Measurements from ENCODE around the gene HOXD11. TPM values are rescaled to one million over a fixed set of nuclear protein-coding genes. Genes with fewer than 3 reads are reported as not detected.
A peak's percentile ranks its signal among the peaks of the same experiment; 100 is the strongest.

Gene HOXD11
- total RNA-seq, 1 experiment from 2014 or later: 107 TPM

DNA sequence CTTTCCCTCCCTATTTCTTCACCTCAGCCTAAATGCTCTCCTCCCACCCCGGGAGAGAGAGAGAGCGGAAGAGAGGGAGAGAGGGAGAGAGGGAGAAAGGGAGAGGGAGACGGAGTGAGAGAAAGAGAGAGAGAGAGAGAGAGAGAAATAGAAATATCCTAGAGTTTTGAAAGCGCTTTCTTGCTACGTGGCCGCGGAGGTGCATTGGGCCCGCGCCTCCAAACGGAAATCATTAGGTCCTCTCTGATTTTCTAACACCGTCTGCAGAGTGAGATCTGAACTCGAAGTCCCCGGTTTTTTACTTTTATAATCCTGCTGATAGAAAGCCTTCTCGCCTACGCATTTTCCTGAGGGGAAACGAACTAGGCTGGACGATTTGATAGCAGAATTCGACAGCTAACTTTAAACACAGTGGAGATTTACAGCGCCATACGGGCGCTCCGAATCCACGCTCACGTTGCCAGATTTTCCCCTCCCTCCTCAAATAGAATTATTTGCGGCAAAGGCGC lies 22.4 kb upstream of the HOXD11 start:
- Histone ChIP-seq H3K4me3 (ENCODE audit: low read depth, low read length, poor library complexity, severe bottlenecking) (peak overlapping the region; percentile 45), H3K27ac (ENCODE audit: low read depth, low read length, poor library complexity, severe bottlenecking) (no peak overlapping the region), H3K27me3 (replicated peaks; ENCODE audit: insufficient read depth, low read depth, low read length, poor library complexity) (peaks cover 57% of the 10 kb centered on the region), H3K4me1 (ENCODE audit: insufficient read depth, low read length, poor library complexity, severe bottlenecking) (peaks cover 28% of the 10 kb centered on the region), H3K36me3 (ENCODE audit: insufficient read depth, low read length, poor library complexity, severe bottlenecking) (no peaks in the 10 kb centered on the region), H3K9me3 (ENCODE audit: low read depth, low read length, poor library complexity, severe bottlenecking) (no peaks in the 10 kb centered on the region)
- ChIA-PET CTCF (interaction anchor here (1.0 to 1.9 kb wide), 3 partner anchors 13 to 717 kb away, joined by 4 to 9 read pairs (median 5); no protein-coding TSS in a partner anchor), POLR2A (ENCODE audit: low non-redundant PET) (no interaction called here)
- DNase-seq (ENCODE audit: low spot score): peak; percentile 58
- BruUV-seq (replicated peaks): no TSS peak
- TF ChIP-seq, protein P1, sequence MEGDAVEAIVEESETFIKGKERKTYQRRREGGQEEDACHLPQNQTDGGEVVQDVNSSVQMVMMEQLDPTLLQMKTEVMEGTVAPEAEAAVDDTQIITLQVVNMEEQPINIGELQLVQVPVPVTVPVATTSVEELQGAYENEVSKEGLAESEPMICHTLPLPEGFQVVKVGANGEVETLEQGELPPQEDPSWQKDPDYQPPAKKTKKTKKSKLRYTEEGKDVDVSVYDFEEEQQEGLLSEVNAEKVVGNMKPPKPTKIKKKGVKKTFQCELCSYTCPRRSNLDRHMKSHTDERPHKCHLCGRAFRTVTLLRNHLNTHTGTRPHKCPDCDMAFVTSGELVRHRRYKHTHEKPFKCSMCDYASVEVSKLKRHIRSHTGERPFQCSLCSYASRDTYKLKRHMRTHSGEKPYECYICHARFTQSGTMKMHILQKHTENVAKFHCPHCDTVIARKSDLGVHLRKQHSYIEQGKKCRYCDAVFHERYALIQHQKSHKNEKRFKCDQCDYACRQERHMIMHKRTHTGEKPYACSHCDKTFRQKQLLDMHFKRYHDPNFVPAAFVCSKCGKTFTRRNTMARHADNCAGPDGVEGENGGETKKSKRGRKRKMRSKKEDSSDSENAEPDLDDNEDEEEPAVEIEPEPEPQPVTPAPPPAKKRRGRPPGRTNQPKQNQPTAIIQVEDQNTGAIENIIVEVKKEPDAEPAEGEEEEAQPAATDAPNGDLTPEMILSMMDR (conservative IDR thresholded peaks at IDR 0.05; ENCODE audit: low read depth, low read length): no peak
- TF ChIP-seq EZH2 (IDR thresholded peaks at IDR 0.05; ENCODE audit: borderline replicate concordance, low read depth, low read length, poor library complexity, severe bottlenecking): no peak
- intact Hi-C loops (cut with micrococcal nuclease; ENCODE audit: unreplicated experiment): loop anchor here (2.0 to 5.0 kb wide), 6 partner anchors 82 to 972 kb away; partner anchors contain the start of gene LNPK

DNA sequence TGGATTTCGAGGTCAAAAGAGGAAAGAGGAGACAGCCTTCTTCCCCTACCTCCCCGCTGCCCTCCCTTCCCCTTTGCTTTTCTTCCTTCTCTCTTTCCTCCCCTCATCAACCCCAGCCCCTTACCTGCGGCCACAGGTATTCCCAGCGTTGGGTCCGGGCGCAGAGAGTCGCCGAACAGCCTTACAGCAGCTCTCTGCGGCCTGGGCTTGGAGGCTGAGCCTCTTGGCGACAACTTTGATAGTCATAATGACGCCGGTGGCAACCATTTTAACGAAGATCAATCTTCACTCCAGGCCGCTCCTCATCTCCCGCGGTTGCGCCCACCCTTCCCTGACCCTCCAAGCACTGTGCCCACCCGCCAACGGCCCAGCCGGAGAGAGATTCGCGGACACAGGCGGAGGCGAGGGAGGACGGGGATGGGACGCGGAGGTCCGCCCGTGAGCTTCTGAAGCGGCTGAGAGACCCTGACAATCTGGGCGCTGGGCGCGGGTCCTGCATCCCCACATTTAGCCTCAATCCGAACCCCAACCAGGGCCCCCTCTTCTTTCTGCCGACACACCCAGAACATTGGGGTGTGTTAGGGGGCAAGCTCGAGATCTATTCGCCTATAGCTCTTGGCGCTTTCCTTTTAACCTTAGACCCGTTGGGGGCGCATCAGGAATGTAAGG lies 21.8 kb upstream of the HOXD11 start:
- Histone ChIP-seq H3K4me3 (ENCODE audit: low read depth, low read length, poor library complexity, severe bottlenecking) (peak overlapping the region; percentile 45), H3K27ac (ENCODE audit: low read depth, low read length, poor library complexity, severe bottlenecking) (no peak overlapping the region), H3K27me3 (replicated peaks; ENCODE audit: insufficient read depth, low read depth, low read length, poor library complexity) (peaks cover 56% of the 10 kb centered on the region), H3K9me3 (ENCODE audit: low read depth, low read length, poor library complexity, severe bottlenecking) (no peaks in the 10 kb centered on the region), H3K4me1 (ENCODE audit: insufficient read depth, low read length, poor library complexity, severe bottlenecking) (peaks cover 27% of the 10 kb centered on the region), H3K36me3 (ENCODE audit: insufficient read depth, low read length, poor library complexity, severe bottlenecking) (no peaks in the 10 kb centered on the region)
- POLR2A ChIA-PET (ENCODE audit: low non-redundant PET): no interaction called here
- TF ChIP-seq, protein P1 (conservative IDR thresholded peaks at IDR 0.05; ENCODE audit: low read depth, low read length): no peak
- no peak for TF ChIP-seq EZH2 (IDR thresholded peaks at IDR 0.05; ENCODE audit: borderline replicate concordance, low read depth, low read length, poor library complexity, severe bottlenecking)
- CTCF ChIA-PET: interaction anchor here (1.0 to 1.9 kb wide), 4 partner anchors 12 to 834 kb away, joined by 4 to 9 read pairs (median 6); no protein-coding TSS in a partner anchor
- BruUV-seq (replicated peaks): no TSS peak
- no peak for DNase-seq (ENCODE audit: low spot score)
- intact Hi-C loops (cut with micrococcal nuclease; ENCODE audit: unreplicated experiment): loop anchor here (2.0 to 5.0 kb wide), 4 partner anchors 718 to 883 kb away; no protein-coding TSS in a partner anchor

- peak; percentile 73 for DNase-seq (ENCODE audit: low spot score)
- intact Hi-C loops (cut with micrococcal nuclease; ENCODE audit: unreplicated experiment): loop anchor here (2.0 to 5.0 kb wide), 4 partner anchors 719 to 884 kb away; no protein-coding TSS in a partner anchor
- Histone ChIP-seq H3K27ac (ENCODE audit: low read depth, low read length, poor library complexity, severe bottlenecking) (no peak overlapping the region), H3K27me3 (replicated peaks; ENCODE audit: insufficient read depth, low read depth, low read length, poor library complexity) (peaks cover 49% of the 10 kb centered on the region), H3K4me1 (ENCODE audit: insufficient read depth, low read length, poor library complexity, severe bottlenecking) (peaks cover 20% of the 10 kb centered on the region), H3K4me3 (ENCODE audit: low read depth, low read length, poor library complexity, severe bottlenecking) (peak overlapping the region; percentile 45), H3K9me3 (ENCODE audit: low read depth, low read length, poor library complexity, severe bottlenecking) (no peaks in the 10 kb centered on the region), H3K36me3 (ENCODE audit: insufficient read depth, low read length, poor library complexity, severe bottlenecking) (no peaks in the 10 kb centered on the region)
- ChIA-PET POLR2A (ENCODE audit: low non-redundant PET) (no interaction called here), CTCF (interaction anchor here (1.0 to 1.9 kb wide), 4 partner anchors 11 to 835 kb away, joined by 4 to 9 read pairs (median 6); no protein-coding TSS in a partner anchor)
- no TSS peak for BruUV-seq (replicated peaks)
- peak; percentile 15 for TF ChIP-seq EZH2 (IDR thresholded peaks at IDR 0.05; ENCODE audit: borderline replicate concordance, low read depth, low read length, poor library complexity, severe bottlenecking)
- TF ChIP-seq, protein P1 (conservative IDR thresholded peaks at IDR 0.05; ENCODE audit: low read depth, low read length): peak; percentile 89
Observed at GRCh38 chr2:176085861-176086771, 21.0 kb upstream of the HOXD11 start.
